Measurements from ENCODE around the gene DACT1. TPM values are rescaled to one million over a fixed set of nuclear protein-coding genes. Genes with fewer than 3 reads are reported as not detected.

The DACT1 gene
- total RNA-seq, 1 donor: 6.9 TPM

DNA sequence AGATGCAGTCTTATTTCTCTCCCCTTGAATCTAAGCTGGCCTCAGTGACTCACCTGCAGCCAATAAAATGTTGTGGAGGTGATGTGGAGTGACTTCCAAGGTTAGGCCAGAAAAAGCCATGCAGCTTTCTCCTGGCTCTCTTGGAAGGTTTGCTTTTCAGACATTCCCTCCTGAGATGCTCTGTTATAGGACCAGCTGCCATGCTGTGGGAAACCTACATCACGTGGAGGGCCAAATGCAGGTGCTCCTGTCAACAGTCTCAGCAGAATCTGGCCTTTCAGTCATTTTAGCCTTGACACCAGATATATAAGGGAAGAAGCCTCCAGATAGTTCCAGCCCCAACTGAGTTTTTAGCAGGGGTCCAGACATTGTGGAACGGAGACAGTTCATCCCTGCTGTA, 38.1 kb upstream of the DACT1 start:
- TF ChIP-seq, protein P1, sequence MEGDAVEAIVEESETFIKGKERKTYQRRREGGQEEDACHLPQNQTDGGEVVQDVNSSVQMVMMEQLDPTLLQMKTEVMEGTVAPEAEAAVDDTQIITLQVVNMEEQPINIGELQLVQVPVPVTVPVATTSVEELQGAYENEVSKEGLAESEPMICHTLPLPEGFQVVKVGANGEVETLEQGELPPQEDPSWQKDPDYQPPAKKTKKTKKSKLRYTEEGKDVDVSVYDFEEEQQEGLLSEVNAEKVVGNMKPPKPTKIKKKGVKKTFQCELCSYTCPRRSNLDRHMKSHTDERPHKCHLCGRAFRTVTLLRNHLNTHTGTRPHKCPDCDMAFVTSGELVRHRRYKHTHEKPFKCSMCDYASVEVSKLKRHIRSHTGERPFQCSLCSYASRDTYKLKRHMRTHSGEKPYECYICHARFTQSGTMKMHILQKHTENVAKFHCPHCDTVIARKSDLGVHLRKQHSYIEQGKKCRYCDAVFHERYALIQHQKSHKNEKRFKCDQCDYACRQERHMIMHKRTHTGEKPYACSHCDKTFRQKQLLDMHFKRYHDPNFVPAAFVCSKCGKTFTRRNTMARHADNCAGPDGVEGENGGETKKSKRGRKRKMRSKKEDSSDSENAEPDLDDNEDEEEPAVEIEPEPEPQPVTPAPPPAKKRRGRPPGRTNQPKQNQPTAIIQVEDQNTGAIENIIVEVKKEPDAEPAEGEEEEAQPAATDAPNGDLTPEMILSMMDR (IDR thresholded peaks at IDR 0.05; ENCODE audit: insufficient read depth, low read depth, low read length): no peak
- no peak overlapping the region for H3K4me3 ChIP-seq (ENCODE audit: low read depth, low read length)
- no peak for DNase-seq (ENCODE audit: low read depth)

DNA sequence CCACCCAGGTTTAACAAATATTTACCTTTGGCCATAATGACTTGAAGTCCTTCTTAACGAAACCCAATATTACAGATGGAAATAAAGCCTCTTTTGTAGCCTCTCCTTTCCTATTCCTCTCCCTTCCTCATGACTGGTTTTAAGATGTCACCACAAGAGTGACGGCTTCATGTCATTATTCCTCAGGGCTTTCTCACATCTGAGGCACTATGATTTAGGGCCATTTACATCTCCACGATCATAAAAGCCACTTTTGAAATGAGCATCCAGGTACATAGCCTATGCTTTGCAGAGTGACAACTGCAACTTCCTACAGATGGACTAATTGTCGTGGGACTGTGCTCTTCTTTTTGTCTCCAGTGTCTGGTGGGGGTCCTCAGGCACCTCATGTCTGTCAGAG, 32.3 kb upstream of the DACT1 start:
- TF ChIP-seq, protein P1 (IDR thresholded peaks at IDR 0.05; ENCODE audit: insufficient read depth, low read depth, low read length): no peak
- DNase-seq (ENCODE audit: low read depth): no peak

DNA sequence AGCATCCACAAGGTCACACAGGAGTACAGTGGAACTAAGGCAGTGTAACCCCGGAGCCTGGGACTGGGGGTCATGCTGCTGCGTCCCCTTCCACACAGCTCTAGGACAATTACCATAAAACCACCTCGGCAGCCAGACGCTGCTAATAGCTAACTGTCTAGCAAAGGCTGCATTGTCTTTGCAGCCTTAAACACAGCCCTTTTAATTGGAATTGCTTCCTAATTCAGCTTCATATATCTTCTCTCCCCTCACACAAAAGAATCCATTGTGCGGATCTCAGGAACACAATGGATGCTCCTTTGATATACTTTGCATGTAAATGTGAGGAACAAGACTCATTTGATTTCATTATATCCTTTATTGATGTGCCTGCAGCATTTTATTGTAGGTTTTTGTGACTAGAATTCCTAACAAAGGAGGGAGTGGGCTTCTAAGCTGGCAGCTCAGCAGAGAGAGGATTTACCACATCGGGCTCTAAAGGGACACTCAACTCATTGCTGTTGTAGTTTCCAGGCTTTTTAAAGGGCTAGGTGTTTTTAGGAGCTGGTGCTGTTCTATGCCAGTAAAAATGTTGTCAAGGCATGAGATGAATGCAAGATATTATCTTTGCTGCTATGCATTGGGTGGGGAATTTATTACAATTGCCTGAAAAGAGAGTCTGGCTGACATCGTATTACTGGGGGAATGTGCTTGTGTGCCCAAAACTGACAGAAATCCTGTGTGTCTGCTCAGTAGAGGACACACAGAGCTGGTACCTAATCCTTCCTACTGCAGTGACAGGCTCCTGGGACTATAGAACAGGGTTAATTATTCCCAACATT, 30.4 kb upstream of the DACT1 start:
- no peak for DNase-seq (ENCODE audit: low read depth)
- TF ChIP-seq, protein P1 (IDR thresholded peaks at IDR 0.05; ENCODE audit: insufficient read depth, low read depth, low read length): no peak
- no peak overlapping the region for H3K4me3 ChIP-seq (ENCODE audit: low read depth, low read length)

More for the DNA sequence above, 32.3 kb upstream of the DACT1 start:
- no peak overlapping the region for H3K4me3 ChIP-seq (ENCODE audit: low read depth, low read length)

DNA sequence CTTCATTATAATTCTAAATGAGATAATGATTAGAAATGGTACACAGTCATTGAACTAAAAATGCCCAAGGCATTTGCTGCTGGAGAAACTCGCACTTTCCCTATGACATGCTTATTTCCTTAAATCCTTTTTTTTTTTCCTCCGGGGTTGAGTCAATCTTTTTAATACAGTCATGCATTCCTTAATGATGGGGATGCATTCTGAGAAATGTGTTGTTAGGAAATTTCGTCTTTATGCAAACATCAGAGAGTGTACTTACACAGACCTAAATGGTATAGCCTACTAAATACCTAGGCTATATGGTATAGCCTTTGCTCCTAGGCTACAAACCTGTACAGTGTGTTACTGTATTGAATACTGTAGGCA, 29.8 kb upstream of the DACT1 start:
- no peak overlapping the region for H3K4me3 ChIP-seq (ENCODE audit: low read depth, low read length)
- TF ChIP-seq, protein P1 (IDR thresholded peaks at IDR 0.05; ENCODE audit: insufficient read depth, low read depth, low read length): no peak
- DNase-seq (ENCODE audit: low read depth): no peak

DNA sequence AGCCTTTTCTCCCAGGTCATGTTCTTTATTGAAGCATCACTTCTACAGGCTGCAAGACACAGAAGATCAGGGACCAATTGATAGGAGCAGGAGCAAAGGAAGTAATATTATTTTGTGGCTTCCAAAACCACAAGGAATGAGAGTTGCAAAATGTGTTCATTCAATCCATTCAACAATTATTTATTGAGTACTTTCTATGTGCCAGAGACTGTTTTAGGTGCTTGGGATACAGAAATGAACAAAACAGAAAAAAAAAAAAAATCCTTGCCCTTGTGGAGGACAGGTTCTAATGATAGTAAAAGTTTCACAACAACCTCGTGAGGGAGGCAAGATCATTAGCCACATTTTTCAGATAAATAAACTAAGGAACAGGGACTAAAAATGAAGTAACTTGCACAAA, 20.1 kb upstream of the DACT1 start:
- H3K4me3 ChIP-seq (ENCODE audit: low read depth, low read length): no peak overlapping the region
- TF ChIP-seq, protein P1 (IDR thresholded peaks at IDR 0.05; ENCODE audit: insufficient read depth, low read depth, low read length): no peak
- DNase-seq (ENCODE audit: low read depth): peak; percentile 22

DNA sequence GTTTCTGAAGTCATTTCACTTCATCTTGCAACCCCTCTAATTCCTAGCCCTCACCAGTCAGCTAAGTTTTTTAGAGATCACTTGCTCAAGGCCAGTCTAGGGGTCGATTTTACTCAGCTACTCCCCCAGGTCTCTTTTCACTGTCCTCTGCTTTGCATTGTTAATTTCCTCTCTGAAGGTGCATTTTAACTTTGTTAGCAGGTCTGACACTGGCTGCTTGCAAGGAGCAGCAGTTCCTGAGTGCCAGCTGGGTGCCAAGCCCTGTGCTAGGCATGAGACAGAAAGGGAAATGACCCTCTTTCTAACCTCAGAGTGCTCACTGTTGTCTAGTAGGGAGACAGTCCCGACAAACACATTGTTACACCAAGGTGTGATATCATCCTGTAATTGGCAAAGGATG, 17.8 kb upstream of the DACT1 start:
- no peak overlapping the region for H3K4me3 ChIP-seq (ENCODE audit: low read depth, low read length)
- DNase-seq (ENCODE audit: low read depth): no peak
- TF ChIP-seq, protein P1 (IDR thresholded peaks at IDR 0.05; ENCODE audit: insufficient read depth, low read depth, low read length): no peak

DNA sequence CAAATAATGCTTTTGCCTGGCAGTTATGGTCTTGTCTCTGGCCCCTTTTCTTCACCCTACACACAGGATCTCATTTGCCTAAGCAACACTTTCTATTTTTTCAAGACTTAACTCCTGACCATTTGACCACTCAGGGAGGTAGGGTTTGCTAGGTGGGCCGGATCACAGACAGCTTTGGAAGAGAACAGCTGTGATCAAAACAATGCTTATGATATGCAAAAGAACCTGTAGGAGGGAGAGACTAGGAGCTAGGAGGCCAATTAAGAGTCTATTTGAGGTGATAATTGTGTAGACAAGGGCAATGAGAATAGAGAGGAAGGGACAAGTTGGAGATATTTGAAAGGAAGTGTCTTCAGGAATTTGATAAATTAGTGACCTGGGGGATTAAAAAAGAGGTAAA, 12.3 kb upstream of the DACT1 start:
- DNase-seq (ENCODE audit: low read depth): no peak
- TF ChIP-seq, protein P1 (IDR thresholded peaks at IDR 0.05; ENCODE audit: insufficient read depth, low read depth, low read length): no peak
- H3K4me3 ChIP-seq (ENCODE audit: low read depth, low read length): no peak overlapping the region

Measured in fibroblast of villous mesenchyme (primary cell).